Measurements from ENCODE around the gene GRAP. TPM values are rescaled to one million over a fixed set of nuclear protein-coding genes. Genes with fewer than 3 reads are reported as not detected.

The GRAP gene
- total RNA-seq, 1 donor from 2014 or later, result 1.6 TPM

- no peak for DNase-seq (ENCODE audit: low spot score in 2 of 2)
- FAIRE-seq, result no peak
Observed at GRCh38 chr17:19020016-19020415, 26.7 kb downstream of the GRAP start.

- FAIRE-seq, result no peak
- no peak for DNase-seq (ENCODE audit: low spot score in 2 of 2)
Observed at GRCh38 chr17:19019041-19019941, 27.5 kb downstream of the GRAP start.

GRCh38 chr17:19018600-19018950 lies 28.2 kb downstream of the GRAP start:
- FAIRE-seq, result no peak
- no peak for DNase-seq (ENCODE audit: low spot score in 2 of 2)

- FAIRE-seq (no peak), DNase-seq (ENCODE audit: low spot score in 2 of 2) (no peak)
Observed at GRCh38 chr17:19017804-19018599, 28.8 kb downstream of the GRAP start.

- DNase-seq (ENCODE audit: low spot score in 2 of 2) (no peak), FAIRE-seq (no peak)
Observed at GRCh38 chr17:19017401-19017800, 29.4 kb downstream of the GRAP start.

GRCh38 chr17:19016881-19017280 lies 29.9 kb downstream of the GRAP start:
- no peak for FAIRE-seq

GRCh38 chr17:19016297-19016696 lies 30.5 kb downstream of the GRAP start:
- FAIRE-seq, result no peak

More at GRCh38 chr17:19016881-19017280, 29.9 kb downstream of the GRAP start:
- no peak for DNase-seq (ENCODE audit: low spot score in 2 of 2)

GRCh38 chr17:19015428-19015827 lies 31.3 kb downstream of the GRAP start:
- DNase-seq (ENCODE audit: low spot score in 2 of 2) (no peak), FAIRE-seq (no peak)

More at GRCh38 chr17:19016297-19016696, 30.5 kb downstream of the GRAP start:
- no peak for DNase-seq (ENCODE audit: low spot score in 2 of 2)

- DNase-seq (ENCODE audit: low spot score in 2 of 2) (no peak), FAIRE-seq (no peak)
Observed at GRCh38 chr17:19014628-19015215, 32.0 kb downstream of the GRAP start.

GRCh38 chr17:19013806-19014627 lies 32.7 kb downstream of the GRAP start:
- no peak for DNase-seq (ENCODE audit: low spot score in 2 of 2)
- FAIRE-seq, result no peak

GRCh38 chr17:19013226-19013625 lies 33.5 kb downstream of the GRAP start:
- no peak for FAIRE-seq
- DNase-seq (ENCODE audit: low spot score in 2 of 2), result no peak

- DNase-seq (ENCODE audit: low spot score in 2 of 2) (no peak), FAIRE-seq (no peak)
Observed at GRCh38 chr17:19012171-19013080, 34.3 kb downstream of the GRAP start.

GRCh38 chr17:19011581-19011980 lies 35.2 kb downstream of the GRAP start:
- no peak for FAIRE-seq
- DNase-seq (ENCODE audit: low spot score in 2 of 2), result no peak

- DNase-seq (ENCODE audit: low spot score in 2 of 2) (no peak), FAIRE-seq (no peak)
Observed at GRCh38 chr17:19010729-19011505, 35.8 kb downstream of the GRAP start.

GRCh38 chr17:19009970-19010369 lies 36.8 kb downstream of the GRAP start:
- DNase-seq (ENCODE audit: low spot score in 2 of 2), result no peak
- no peak for FAIRE-seq

GRCh38 chr17:19006698-19007097 lies 40.1 kb downstream of the GRAP start:
- FAIRE-seq, result no peak

GRCh38 chr17:19005789-19006430 lies 40.8 kb downstream of the GRAP start:
- FAIRE-seq, result no peak
- DNase-seq (ENCODE audit: low spot score in 2 of 2), result no peak

More at GRCh38 chr17:19006698-19007097, 40.1 kb downstream of the GRAP start:
- DNase-seq (ENCODE audit: low spot score in 2 of 2), result no peak

Measured in frontal cortex (tissue), 4 donors.